GM12878 (cell line): Measurements from ENCODE around the gene NUMB. TPM values are rescaled to one million over a fixed set of nuclear protein-coding genes. Genes with fewer than 3 reads are reported as not detected.

Experiments used
- ATAC-seq: fragments of 200-7000 bp; cut with Tn5 transposase; 3 replicates; pipeline ENCODE4 v1.9.1; 2020; ENCODE audit warnings: mild to moderate bottlenecking, moderate library complexity
- BruUV-seq: library from RNA; stranded (reverse); fragments of 400-500 nt; replicated peaks from 2 replicates; lab custom pipeline; 2021; lab: Mats Ljungman, UMichigan
- CTCF ChIA-PET: fragments of 300-600 bp; sonication (Branson Sonifier 250); formaldehyde crosslinking; extraction: SDS; loops from one replicate; lab custom pipeline; 2021; ENCODE audit warnings: inconsistent platforms; lab: Yijun Ruan, JAX
- POLR2A ChIA-PET: fragments of 350-600 bp; formaldehyde crosslinking; extraction: SDS; loops from one replicate; lab custom pipeline; 2021; ENCODE audit warnings: inconsistent platforms; lab: Charles Lee
- RAD21 ChIA-PET: fragments of 300-600 bp; sonication (Branson Sonifier 250); formaldehyde crosslinking; loops from one replicate; lab custom pipeline; 2023; ENCODE audit warnings: antibody characterized with exemption; ENCODE audit not compliant: unreplicated experiment; lab: Charles Lee
- SMC1A ChIA-PET: fragments of 300-600 bp; sonication (Branson Sonifier 250); formaldehyde crosslinking; loops from one replicate; lab custom pipeline; 2023; ENCODE audit not compliant: unreplicated experiment, uncharacterized antibody; lab: Charles Lee
- DNase-seq: peaks from one replicate; pipeline ENCODE4 v3.0.0-alpha.2; 2011; ENCODE audit warnings: low read depth, low spot score
- FAIRE-seq: peaks from 3 replicates; lab custom pipeline; 2011; peaks lifted over from hg19 to GRCh38; lab: Jason Lieb, UNC
- H2AFZ ChIP-seq: 2 replicates; pipeline ENCODE4 v1.6.0; 2011; ENCODE audit warnings: low read depth, low read length, control low read depth; ENCODE audit not compliant: control insufficient read depth
- H3K27ac ChIP-seq: 2 replicates; pipeline ENCODE4 v1.5.1; 2011; ENCODE audit warnings: control low read depth; ENCODE audit not compliant: control insufficient read depth, insufficient read depth
- H3K27me3 ChIP-seq, 2 experiments: replicated peaks in 1 of 2; 2 replicates each; pipeline versions ENCODE4 v1.6.0 to v1.6.1; 2011; ENCODE audit warnings: low read length in 1 of 2; ENCODE audit not compliant: control insufficient read depth in 2 of 2, insufficient read depth in 2 of 2
- H3K36me3 ChIP-seq, 2 experiments: 2 replicates each; pipeline ENCODE4 v1.5.1; 2011; ENCODE audit warnings: low read length in 1 of 2; ENCODE audit not compliant: control insufficient read depth in 2 of 2, insufficient read depth in 2 of 2
- H3K4me1 ChIP-seq: 2 replicates; pipeline ENCODE4 v1.6.1; 2011; ENCODE audit warnings: mild to moderate bottlenecking, low read length, moderate library complexity, mixed read lengths; ENCODE audit not compliant: control insufficient read depth, insufficient read depth
- H3K4me2 ChIP-seq: 2 replicates; pipeline ENCODE4 v1.6.0; 2011; ENCODE audit warnings: control low read depth; ENCODE audit not compliant: control insufficient read depth, insufficient read depth
- H3K4me3 ChIP-seq: fragments of 200-600 bp; sonication (generic); 2 replicates; pipeline ENCODE4 v1.5.1; 2016
- H3K79me2 ChIP-seq: 2 replicates; pipeline ENCODE4 v1.6.0; 2011; ENCODE audit warnings: low read length; ENCODE audit not compliant: control insufficient read depth, insufficient read depth
- H3K9ac ChIP-seq: 2 replicates; pipeline ENCODE4 v1.8.0; 2011; ENCODE audit warnings: low read length, control low read depth, mixed read lengths; ENCODE audit not compliant: control insufficient read depth, insufficient read depth
- H3K9me3 ChIP-seq: replicated peaks from 3 replicates; pipeline ENCODE4 v1.5.1; 2011; ENCODE audit warnings: mild to moderate bottlenecking, low read length; ENCODE audit not compliant: control insufficient read depth, insufficient read depth
- H4K20me1 ChIP-seq: 2 replicates; pipeline ENCODE4 v1.6.0; 2011; ENCODE audit not compliant: control insufficient read depth, insufficient read depth
- CBFB ChIP-seq: IDR thresholded peaks from 2 replicates; pipeline ENCODE4 v1.6.1; 2016; ENCODE audit warnings: antibody characterized with exemption, low read depth
- MTA2 ChIP-seq: fragments of 450-650 bp; IDR thresholded peaks from 2 replicates; pipeline ENCODE4 v1.6.1; 2016; ENCODE audit warnings: low read depth, mild to moderate bottlenecking, moderate library complexity
- MTA3 ChIP-seq: IDR thresholded peaks from 2 replicates; pipeline ENCODE4 v1.6.1; 2012; ENCODE audit warnings: low read length, inconsistent platforms, borderline replicate concordance
- ZNF24 ChIP-seq: fragments of 450-650 bp; IDR thresholded peaks from 2 replicates; pipeline ENCODE4 v1.6.1; 2017; ENCODE audit warnings: antibody characterized with exemption, mild to moderate bottlenecking
- WGBS: methylation state at CpG from one replicate; pipeline ENCODE4 v1.1.6; 2016; ENCODE audit warnings: low lambda C conversion rate; ENCODE audit not compliant: insufficient replicate concordance, insufficient coverage; ENCODE audit errors: missing lambda C conversion rate; 5-methylcytosine and 5-hydroxymethylcytosine counted together
- in situ Hi-C: fragments of 300-500 bp; cut with MboI; formaldehyde crosslinking; loops from 9 replicates; pipeline ENCODE4 v1.14.3; 2018; ENCODE audit warnings: mixed read lengths
- intact Hi-C: fragments of 100-400 bp; cut with micrococcal nuclease; formaldehyde crosslinking; loops from one replicate; pipeline ENCODE4 v1.14.2; 2022; ENCODE audit not compliant: unreplicated experiment
- polyA plus RNA-seq, 11 experiments: library from polyadenylated mRNA; depleted of rRNA in 4 of 11; unstranded in 6 of 11; stranded (reverse) in 5 of 11; fragments of >200 nt; fragmentation: Nextera tagmentation in 4 of 11; fragmentation: Illumina TruSeq in 1 of 11; extraction: Ambion mirVana in 4 of 11; extraction: Trizol in 1 of 11; gene quantifications; 1 replicate in 1 of 11; 2 replicates in 10 of 11; pipeline versions ENCODE4 v1.2.1 to v1.2.3, GENCODE V29; 2011 to 2016; ENCODE audit warnings: inconsistent platforms in 2 of 11, missing spikeins in 2 of 11, low read depth in 1 of 11
- total RNA-seq, 4 experiments: library from RNA; depleted of rRNA in 3 of 4; stranded (reverse); fragments of >200 nt in 3 of 4; fragmentation: Illumina TruSeq in 1 of 4; extraction: Trizol in 1 of 4; gene quantifications; 2 replicates each; pipeline versions ENCODE4 v1.2.1 to v1.2.3, GENCODE V29; 2013 to 2021
- TF ChIP-seq, protein P1 (sequence below): fragments of 450-650 bp; IDR thresholded peaks from 2 replicates; pipeline ENCODE4 v1.6.1; 2017; ENCODE audit warnings: mild to moderate bottlenecking, low read depth, inconsistent platforms; ENCODE audit not compliant: poor library complexity, severe bottlenecking

Gene NUMB
- total and polyA plus RNA-seq, 10 of the 15 experiments (the other 5 are each of a cell fraction or from before 2014, with no cell fraction given), result 22.0 to 147 (median 48.9) TPM

DNA sequence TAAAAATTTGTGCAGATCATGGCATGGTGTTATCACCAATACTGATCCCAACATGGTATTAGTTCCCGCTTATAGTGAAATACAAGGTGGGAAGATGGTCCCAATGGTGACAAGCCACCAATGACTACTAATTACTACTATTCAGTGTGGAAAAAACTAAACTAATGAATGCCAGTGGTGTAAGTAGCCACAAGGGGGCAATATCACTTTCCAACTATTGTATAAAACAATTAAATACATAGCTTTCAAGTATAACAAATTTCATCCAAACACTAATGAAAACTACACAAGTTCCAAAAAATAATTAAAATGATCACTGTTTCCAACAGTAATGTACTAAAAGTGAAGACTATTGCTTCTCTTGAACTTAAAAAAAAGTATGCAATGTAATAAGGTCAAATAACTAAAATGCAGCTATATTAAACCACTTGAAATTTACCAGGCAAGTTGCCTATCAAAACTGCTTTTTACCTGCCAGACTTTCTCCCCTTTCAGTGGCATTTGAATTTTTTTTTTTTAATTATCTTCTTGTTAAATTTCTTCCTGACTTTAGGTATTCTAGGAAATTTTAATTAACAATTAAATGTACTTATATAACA, 163.0 kb downstream of the NUMB start (continued):
- TF ChIP-seq CBFB (no peak), ZNF24 (0 out of 2 replicates have a peak, but pooled peaks have one; percentile 12)
- TF ChIP-seq, protein P1, sequence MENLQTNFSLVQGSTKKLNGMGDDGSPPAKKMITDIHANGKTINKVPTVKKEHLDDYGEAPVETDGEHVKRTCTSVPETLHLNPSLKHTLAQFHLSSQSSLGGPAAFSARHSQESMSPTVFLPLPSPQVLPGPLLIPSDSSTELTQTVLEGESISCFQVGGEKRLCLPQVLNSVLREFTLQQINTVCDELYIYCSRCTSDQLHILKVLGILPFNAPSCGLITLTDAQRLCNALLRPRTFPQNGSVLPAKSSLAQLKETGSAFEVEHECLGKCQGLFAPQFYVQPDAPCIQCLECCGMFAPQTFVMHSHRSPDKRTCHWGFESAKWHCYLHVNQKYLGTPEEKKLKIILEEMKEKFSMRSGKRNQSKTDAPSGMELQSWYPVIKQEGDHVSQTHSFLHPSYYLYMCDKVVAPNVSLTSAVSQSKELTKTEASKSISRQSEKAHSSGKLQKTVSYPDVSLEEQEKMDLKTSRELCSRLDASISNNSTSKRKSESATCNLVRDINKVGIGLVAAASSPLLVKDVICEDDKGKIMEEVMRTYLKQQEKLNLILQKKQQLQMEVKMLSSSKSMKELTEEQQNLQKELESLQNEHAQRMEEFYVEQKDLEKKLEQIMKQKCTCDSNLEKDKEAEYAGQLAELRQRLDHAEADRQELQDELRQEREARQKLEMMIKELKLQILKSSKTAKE, result peak; percentile 29

DNA sequence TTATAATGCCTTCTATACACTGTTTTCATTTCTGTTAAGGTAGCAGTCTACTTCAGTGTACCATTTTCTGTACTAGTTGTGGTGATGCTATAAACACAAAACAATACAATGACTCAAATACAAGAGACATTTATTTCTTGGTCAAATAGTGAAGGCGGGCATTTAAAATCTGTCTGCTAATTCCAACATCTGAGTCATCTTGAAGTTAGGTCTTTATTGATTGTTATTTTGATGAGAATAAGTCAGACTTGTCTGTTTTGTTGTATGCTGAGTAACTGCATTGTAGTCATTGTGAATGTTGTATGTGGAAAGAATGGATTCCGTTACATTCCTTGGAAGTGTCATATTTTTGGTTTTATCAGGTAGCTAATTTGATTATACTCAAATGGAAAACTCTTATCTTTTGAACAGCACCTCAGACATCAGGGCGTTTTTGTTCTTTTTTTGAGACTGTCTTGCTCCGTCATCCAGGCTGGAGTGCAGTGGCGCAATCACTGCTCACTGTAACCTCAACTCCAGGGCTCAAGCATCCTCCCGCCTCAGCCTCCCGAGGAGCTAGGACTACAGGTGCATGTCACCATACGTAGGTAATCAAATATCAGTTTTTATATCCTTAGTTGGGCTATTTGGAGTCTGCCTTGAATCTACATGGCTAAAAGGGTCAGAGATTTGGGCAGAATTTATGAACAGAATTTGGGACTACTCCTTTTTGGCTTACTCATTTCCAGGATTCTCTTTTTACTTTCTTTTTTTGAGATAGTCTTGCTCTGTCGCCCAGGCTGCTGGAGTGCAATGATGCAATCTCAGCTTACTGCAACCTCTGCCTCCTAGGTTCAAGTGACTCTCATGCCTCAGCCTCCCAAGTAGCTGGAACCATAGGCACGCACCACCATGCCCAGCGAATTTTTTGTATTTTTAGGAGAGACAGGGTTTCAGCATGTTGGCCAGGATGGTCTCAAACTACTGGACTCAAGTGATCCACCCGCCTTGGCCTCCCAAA, 164.3 kb downstream of the NUMB start:
- intact Hi-C loops (loop anchor here (5.0 to 10.0 kb wide), 2 partner anchors 47 to 121 kb away; no protein-coding TSS in a partner anchor), in situ Hi-C loops (loop anchor here (5.0 kb wide), 1 partner anchor 173 kb away; no protein-coding TSS in a partner anchor)
- Histone ChIP-seq H3K4me3 (no peak overlapping the region), H3K9me3 (no peaks in the 10 kb centered on the region), H3K27me3 (no peaks in the 10 kb centered on the region), H4K20me1 (no peaks in the 10 kb centered on the region), H3K4me2 (no peak overlapping the region), H3K9ac (no peak overlapping the region), H3K27ac (no peak overlapping the region), H3K4me1 (peaks cover 34% of the 10 kb centered on the region), H3K36me3 (no peaks in the 10 kb centered on the region; a peak in 1 of 4 replicates), H3K79me2 (no peaks in the 10 kb centered on the region), H2AFZ (no peak overlapping the region)
- ChIA-PET SMC1A (interaction anchor here (0.5 to 3.7 kb wide), 31 partner anchors 7 to 206 kb away, joined by 3 to 311 read pairs (median 7); partner anchors contain the start of gene NUMB), POLR2A (interaction anchor here (0.6 to 2.7 kb wide), 14 partner anchors 22 to 342 kb away, joined by 3 to 23 read pairs (median 4); partner anchors contain the start of gene NUMB), RAD21 (interaction anchor here (0.7 to 12.0 kb wide), 26 partner anchors 10 to 775 kb away, joined by 3 to 591 read pairs (median 6); partner anchors contain the start of genes NUMB and PAPLN), CTCF (interaction anchor here (0.6 to 3.6 kb wide), 33 partner anchors 10 to 598 kb away, joined by 3 to 252 read pairs (median 7); partner anchors contain the start of genes ACOT2 and NUMB)
- no peak for ATAC-seq
- 92% methylated on average over 12 of the region's 12 CpGs for WGBS
- FAIRE-seq, result no peak
- no peak for TF ChIP-seq MTA3
- no peak for TF ChIP-seq MTA2
- DNase-seq, result no peak
- no TSS peak for BruUV-seq
